B cell (primary cell): ENCODE results near the gene DOCK4.

Experiments used
- EZH2 ChIP-seq: IDR thresholded peaks from 2 replicates; pipeline ENCODE4 v1.6.1; 2012; ENCODE audit warnings: borderline replicate concordance, low read depth, mild to moderate bottlenecking, moderate library complexity, low read length; ENCODE audit not compliant: insufficient read depth, poor library complexity, severe bottlenecking
- TF ChIP-seq, protein P1 (sequence below): fragments of 200-600 bp; IDR thresholded peaks from one replicate; pipeline ENCODE4 v1.8.0; 2022; ENCODE audit warnings: antibody characterized with exemption, mild to moderate bottlenecking

DNA sequence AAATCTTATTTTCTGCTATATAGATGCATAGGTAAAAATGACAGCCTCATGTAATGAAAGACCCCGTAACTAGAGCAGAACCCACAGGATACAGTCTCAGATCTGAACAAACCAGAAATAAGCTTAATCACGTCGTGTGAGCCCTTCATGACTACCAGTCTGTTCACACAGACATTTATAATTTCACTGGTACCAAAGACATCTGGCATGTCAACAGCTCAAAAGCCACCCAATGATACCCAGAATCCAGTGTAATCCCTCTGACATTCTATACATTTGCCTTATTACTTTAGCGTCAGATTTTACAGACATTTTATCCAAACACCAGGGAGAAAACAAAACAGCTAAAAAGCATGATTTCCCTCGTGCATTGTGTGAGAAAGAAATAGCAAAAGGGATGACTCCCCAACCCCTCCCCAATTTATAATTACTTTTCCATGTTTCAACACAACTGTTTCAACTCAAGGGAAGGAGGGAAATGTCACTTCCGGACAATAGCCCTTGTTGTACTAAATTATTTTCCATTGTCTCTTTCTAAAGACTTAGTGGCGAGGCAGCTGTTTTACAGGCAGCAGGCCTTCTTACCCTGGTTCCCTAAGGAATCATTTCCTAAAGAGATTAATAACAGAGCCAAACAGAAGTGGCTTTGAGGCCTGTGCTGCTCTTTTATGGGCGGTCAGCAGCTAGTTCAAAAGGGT, 33.2 kb downstream of the DOCK4 start:
- TF ChIP-seq, protein P1, sequence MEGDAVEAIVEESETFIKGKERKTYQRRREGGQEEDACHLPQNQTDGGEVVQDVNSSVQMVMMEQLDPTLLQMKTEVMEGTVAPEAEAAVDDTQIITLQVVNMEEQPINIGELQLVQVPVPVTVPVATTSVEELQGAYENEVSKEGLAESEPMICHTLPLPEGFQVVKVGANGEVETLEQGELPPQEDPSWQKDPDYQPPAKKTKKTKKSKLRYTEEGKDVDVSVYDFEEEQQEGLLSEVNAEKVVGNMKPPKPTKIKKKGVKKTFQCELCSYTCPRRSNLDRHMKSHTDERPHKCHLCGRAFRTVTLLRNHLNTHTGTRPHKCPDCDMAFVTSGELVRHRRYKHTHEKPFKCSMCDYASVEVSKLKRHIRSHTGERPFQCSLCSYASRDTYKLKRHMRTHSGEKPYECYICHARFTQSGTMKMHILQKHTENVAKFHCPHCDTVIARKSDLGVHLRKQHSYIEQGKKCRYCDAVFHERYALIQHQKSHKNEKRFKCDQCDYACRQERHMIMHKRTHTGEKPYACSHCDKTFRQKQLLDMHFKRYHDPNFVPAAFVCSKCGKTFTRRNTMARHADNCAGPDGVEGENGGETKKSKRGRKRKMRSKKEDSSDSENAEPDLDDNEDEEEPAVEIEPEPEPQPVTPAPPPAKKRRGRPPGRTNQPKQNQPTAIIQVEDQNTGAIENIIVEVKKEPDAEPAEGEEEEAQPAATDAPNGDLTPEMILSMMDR, result no peak
- no peak for TF ChIP-seq EZH2
